ENCODE measurements around the gene TGM2. TPM values are rescaled to one million over a fixed set of nuclear protein-coding genes. Genes with fewer than 3 reads are reported as not detected.

The TGM2 gene
- total RNA-seq, 1 donor from 2014 or later = 4.8 TPM

GRCh38 chr20:38199501-38200390 is 34.7 kb upstream of the TGM2 start:
- DNase-seq = no peak

- no peak for DNase-seq
Measured at GRCh38 chr20:38198238-38198861, 33.3 kb upstream of the TGM2 start.

GRCh38 chr20:38197619-38198018 is 32.5 kb upstream of the TGM2 start:
- DNase-seq = no peak

- no peak for DNase-seq
Measured at GRCh38 chr20:38197217-38197616, 32.1 kb upstream of the TGM2 start.

- no peak for DNase-seq
Measured at GRCh38 chr20:38196592-38196991, 31.5 kb upstream of the TGM2 start.

- DNase-seq = no peak
Measured at GRCh38 chr20:38196076-38196475, 31.0 kb upstream of the TGM2 start.

GRCh38 chr20:38195521-38195920 is 30.5 kb upstream of the TGM2 start:
- no peak for DNase-seq

- DNase-seq = no peak
Measured at GRCh38 chr20:38194971-38195504, 30.0 kb upstream of the TGM2 start.

- no peak for DNase-seq
Measured at GRCh38 chr20:38193586-38194105, 28.6 kb upstream of the TGM2 start.

- DNase-seq = no peak
Measured at GRCh38 chr20:38192323-38192885, 27.3 kb upstream of the TGM2 start.

- no peak for DNase-seq
Measured at GRCh38 chr20:38191654-38192053, 26.6 kb upstream of the TGM2 start.

- DNase-seq = no peak
Measured at GRCh38 chr20:38190936-38191371, 25.9 kb upstream of the TGM2 start.

- no peak for DNase-seq
Measured at GRCh38 chr20:38190166-38190565, 25.1 kb upstream of the TGM2 start.

- no peak for DNase-seq
Measured at GRCh38 chr20:38187517-38187916, 22.4 kb upstream of the TGM2 start.

- DNase-seq = no peak
Measured at GRCh38 chr20:38186788-38187221, 21.7 kb upstream of the TGM2 start.

- no peak for DNase-seq
Measured at GRCh38 chr20:38184101-38184500, 19.0 kb upstream of the TGM2 start.

GRCh38 chr20:38181971-38182370 is 16.9 kb upstream of the TGM2 start:
- no peak for DNase-seq

GRCh38 chr20:38181207-38181801 is 16.2 kb upstream of the TGM2 start:
- no peak for DNase-seq

- DNase-seq = no peak
Measured at GRCh38 chr20:38180781-38181180, 15.7 kb upstream of the TGM2 start.

GRCh38 chr20:38179846-38180245 is 14.8 kb upstream of the TGM2 start:
- DNase-seq = no peak

GRCh38 chr20:38178581-38178980 is 13.5 kb upstream of the TGM2 start:
- DNase-seq = no peak

- no peak for DNase-seq
Measured at GRCh38 chr20:38178065-38178491, 13.0 kb upstream of the TGM2 start.

Measured in skin of body (tissue), 2 donors.